ENCODE results near the gene FXYD2. TPM values are rescaled to one million over a fixed set of nuclear protein-coding genes. Genes with fewer than 3 reads are reported as not detected.

FXYD2 gene
- total RNA-seq, 1 donor from 2014 or later: 3.6 TPM

DNA sequence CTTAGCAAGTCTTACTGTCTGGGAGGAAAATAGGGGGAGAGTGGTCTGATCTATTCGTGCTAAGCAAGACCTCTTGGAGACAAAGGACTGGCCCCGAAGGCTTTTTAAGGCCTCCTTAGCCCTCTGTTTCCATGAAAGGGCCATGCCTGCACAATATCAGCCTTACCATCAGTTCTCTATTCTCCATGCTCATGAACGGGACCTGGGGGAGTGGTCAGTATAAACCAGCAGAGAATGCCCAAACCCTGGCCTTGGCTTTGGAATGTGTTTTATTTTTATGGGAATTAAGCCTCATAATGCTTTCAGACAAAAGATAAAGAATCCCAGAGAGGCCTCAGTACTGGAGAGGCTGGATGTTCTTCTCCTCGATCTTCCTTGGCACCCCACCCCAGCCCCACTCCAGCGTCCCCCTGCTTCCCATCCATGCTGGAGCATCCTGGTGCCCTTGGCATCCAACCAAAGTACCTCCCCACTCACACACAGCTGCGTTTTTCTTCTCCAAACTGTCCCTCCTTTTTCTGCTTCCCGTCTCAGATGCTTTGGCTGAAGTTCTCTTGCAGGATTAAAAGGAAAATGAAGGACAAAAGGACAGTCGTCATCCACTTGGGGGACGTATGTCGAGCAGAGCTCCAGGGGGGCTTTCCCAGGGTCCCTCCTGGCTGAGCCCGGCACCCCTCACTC is 33.3 kb upstream of the FXYD2 start:
- peak; percentile 65 for DNase-seq

DNA sequence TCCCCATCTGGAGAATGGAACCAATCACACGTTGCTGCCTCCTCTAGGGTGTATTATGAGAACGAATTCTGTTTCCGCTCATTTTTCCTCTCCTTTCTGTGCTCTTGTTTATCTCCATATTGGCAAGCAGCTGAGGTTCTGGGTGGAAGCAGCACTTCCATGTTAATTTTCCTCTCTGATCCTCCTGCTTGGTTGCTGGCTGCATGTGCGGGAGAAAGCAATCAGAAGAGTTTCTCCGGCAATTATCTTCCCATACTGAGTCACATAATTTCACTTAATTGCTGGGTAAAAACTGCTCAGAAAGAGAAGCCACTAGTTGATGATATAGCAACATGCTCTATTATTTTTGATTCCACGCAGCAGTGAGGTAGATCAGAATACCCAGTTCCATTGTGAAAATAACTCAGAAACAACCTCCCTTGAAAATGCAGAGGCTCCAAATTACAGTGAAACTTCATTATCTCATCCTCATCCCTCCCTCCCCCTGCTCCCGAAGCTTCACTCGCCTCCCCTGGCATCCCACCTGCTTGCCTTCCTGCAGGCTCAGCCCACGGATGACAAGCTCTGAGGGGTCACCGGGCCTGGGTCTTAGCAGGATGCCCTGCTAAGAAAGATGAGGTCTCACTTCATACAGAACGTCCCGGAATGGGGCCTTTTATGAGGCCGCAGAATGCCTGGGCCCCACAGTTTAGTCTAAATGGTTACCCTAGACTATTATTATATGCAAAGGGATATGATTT is 31.5 kb upstream of the FXYD2 start:
- no peak for DNase-seq

DNA sequence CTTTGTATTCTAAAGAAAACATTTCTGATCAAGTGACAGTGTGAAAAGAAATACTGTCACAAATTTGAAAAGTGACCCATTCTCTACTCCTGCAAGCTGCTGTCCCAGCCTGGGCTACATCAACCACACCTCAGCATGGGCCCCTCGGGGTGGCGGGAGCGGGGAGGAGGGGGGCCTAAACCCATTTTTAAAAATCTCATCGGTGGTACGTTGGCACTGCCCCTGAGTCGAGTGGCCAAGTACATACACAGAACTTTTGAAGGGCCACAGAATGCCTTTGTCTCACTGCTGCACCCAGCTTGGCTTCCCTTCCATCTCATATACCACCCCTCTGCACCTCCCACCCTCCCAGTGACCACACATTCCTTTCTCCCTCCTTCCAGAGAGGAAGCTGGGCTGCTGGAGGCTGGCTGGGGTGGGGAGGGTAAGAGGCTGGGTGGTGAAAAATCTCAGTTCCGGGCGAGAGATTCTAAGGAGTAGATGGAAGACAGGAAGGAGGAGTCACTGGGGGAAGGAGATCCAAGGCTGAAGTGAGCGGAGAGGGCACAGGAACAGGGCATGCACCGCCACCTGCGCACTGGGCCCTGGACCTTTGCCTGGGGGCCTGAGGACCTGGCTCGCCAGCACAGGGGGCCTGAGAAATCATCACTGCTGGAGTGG is 30.8 kb upstream of the FXYD2 start:
- no peak for DNase-seq

DNA sequence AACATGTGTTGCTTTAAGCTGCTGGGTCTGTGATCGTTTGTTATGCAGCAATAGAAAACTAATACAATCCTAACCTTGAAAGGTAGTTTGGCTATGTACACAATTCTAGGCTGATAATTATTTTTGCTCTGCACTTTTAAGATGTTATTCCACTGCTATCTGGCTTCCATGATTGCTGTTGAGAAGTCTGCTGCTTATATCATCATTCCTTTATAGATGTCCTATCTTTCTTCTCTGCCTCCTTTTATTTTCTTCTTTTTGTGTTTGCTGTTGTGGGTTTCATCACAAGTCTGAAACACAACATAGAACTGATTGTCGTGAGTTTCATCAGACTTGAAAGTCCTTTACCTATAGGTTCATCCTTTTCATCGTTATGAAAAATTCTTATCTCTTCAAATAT is 27.8 kb upstream of the FXYD2 start:
- no peak for DNase-seq

DNA sequence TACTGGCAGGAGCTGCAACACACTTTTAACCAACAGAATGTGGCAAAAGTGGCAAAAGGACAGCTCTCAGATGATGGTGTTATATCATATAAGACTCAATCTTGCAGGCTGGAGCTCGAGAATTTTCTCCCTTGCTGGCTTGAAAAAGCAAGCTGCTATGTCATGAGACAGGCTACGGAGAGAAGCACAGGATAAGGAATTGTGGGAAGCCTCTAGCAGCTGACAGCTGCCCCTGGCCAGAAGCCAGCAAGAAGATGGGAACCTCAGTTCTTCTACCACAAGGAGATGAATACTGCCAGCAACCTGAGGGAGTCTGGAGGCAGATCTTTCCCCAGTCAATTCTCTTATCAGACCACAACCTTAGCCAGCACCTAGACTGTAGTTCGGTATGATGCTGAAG is 27.3 kb upstream of the FXYD2 start:
- peak; percentile 63 for DNase-seq

- peak; percentile 66 for DNase-seq
Observed at GRCh38 chr11:117851106-117851505, 26.6 kb upstream of the FXYD2 start.

DNA sequence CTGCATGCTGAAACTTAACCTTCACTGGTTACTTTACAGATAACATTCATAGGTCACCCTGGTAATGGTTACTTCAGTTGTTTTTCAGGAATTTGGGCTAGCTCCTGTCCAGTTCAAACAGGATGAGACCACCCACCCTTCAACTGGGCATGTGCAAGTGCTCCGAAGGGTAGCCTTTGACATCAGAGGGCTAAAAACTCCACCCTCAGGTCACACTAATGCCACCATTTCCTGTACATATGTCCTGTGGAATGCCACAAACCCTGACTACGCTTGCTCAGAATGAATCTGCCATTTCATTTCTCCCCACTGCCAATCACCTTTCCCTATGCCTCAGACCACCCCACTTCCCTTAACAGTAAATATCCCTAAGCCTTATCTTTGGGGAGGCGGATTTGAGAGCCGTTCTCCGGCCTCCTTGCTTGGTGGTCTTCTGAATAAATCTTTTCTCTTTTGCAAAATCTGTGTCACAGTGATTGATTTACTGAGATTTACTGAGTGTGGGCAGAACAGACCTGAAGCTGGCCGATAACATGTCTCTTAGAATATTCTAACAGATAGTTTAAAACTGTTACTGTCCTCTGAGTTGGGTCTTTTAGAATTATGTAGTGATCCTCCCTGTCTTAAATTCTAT is 25.4 kb upstream of the FXYD2 start:
- DNase-seq: no peak

- peak; percentile 88 for DNase-seq
Observed at GRCh38 chr11:117843666-117844484, 19.3 kb upstream of the FXYD2 start.

DNA sequence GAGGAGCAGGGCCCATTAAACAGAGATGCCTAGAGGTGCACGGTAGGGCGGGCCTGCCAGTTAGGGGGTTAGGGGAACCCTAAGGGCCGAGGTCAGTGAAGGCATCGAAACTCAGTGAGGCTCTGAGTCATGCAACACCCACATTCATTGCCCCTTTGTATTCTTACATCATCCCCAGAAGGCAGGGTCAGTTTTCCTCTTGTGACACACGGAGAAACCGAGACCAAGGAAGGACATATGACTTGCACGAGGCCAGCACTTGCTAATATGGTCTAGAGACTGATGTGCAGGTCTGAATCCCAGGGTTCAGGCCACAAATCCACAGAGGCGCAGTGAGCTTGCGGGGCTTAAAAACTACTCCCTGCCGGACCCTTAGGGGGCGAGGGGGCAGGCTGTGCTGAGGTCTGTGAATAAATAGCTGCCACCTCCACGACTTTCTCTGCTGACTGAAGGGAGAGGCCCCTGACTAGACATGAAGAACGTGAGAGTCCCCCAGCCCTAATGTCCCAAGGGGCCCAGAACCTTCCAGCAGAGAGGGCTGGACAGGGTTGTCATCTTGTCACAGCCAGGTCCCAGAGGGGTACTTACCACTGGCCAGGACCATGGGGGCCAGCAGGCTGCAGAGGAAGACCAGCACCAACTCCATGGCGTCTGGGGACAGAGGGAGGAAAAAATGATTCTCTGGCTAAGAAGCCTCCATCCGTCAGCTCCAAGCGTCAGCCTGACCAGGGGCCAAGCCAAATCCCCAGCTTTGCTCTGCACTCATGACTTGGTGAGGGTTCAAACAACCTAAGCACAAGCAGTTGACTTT is 17.8 kb upstream of the FXYD2 start:
- no peak for DNase-seq

DNA sequence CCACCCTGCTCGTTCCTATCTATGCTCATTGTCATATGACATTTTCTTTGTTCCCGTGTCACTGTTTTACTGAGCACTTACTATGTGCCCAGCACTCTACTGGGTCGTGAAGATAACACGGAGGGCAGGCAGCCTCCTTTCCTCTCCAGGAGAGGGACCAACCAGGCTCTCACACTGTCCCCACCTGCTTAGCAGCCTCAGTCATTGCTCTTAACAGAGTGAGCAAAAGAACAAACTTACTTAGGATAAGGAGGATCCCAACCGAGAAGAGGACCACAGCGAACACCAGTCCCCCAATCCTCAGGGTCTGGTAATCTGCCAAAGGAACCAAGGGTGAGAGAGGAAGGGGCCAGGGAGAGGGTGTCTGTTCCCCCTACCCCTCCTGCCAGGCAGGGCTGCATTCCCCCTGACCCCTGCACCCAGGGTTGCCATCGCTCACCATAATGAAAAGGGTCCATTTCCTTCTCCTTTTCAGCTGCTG is 17.0 kb upstream of the FXYD2 start:
- no peak for DNase-seq

GRCh38 chr11:117840881-117841550 is 16.5 kb upstream of the FXYD2 start:
- DNase-seq: no peak

DNA sequence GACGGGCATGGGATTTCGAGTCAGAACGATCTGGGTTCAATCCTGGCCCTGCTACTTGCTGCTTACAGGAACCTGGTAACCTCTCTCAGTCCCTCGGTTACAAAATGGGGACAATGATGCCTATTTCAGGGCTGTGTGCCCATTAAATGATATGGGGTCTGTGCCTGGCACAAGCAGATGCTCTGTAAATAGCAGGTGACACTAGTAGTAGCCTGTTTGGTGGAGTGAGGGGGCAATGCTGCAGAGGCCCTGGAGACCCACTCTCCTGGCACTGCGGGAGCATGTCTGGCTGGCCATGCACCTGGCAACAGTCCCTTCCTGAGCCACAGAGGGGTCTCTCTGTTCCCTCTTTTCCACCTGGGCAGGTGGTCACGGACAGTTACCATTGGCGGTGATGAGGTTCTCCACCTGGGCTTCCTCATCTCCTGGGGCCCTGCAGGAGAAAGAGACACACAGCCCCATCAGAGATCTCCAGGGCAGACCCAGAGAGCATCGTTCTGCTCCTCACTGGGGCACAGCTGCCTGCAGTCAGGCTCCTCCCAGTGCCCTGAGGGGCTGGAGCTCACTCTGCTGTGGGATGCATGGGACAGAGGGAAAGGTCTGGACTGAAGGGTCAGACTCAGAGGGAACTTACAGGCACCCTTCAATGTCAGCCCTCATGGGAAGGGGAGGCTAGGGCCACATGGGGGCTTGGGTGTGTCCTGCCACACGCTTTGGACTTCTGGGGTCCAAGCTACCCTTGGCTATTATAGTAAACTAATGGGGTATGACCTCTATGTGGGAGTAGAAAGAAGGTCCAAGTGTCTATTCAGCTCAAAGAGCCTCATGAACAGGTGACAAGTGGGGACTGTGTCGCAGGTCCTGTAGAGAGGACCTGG is 15.6 kb upstream of the FXYD2 start:
- DNase-seq: no peak

DNA sequence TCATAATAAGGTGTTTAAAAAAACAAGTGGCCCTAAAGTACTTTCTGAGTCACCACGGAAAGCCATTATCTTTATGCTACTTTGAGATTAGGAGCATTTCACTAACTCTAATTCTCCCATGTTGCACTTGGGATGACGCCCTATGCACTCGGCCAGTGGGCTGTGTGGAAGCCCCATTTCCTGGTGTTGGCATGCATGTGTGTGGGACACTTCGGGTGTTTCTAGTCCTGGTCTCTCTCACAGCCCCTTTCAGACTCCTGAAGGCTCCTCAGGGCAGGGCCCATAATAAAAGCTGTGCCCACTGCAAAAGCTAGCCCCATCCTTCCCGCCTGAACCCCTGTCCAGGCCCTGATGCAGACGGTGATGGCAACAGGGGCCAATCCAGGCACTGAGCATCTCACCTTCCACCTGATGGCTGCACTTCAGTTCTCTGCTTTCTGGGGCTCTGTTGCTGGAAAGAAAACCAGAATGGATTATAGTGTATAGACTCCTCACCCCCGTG is 14.9 kb upstream of the FXYD2 start:
- DNase-seq: no peak

DNA sequence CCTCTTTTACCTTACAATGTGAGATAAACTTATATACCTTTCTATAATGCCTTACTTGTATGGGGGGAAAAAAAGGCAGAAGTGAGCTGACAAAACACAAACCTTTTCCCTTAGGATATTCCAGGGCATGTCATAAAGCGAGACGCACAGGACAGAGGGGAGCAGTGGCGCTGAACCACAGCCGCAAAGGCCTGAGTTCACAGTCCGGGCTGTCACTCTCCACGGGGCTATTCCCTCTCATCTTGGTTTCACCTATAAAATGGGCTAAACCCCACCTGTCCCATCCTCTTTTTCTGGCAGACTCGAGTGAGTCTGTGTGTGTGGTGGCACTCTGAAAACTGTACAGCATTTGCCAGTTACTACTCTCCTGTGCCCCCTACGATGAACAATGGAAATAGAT is 14.4 kb upstream of the FXYD2 start:
- DNase-seq: no peak

DNA sequence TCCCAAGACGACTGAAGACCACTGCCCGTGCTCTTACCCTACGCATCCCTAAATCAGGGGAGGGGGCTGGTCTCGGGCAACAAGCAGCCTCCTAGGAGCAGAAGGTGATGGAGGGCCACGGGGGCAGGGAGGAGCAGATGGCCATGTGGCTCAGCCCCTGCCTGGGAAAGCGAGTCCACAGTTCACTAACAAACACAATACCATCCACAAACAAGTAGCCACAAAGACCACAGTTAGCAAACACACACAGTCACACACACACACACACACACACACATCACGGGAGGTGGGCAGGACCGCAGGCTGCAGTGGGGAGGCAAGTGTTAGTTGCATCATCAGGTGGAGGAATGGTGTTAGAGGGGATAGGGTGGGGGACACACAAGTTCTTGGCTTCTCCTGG is 13.2 kb upstream of the FXYD2 start:
- no peak for DNase-seq

GRCh38 chr11:117837070-117837776 is 12.7 kb upstream of the FXYD2 start:
- no peak for DNase-seq

- DNase-seq: no peak
Observed at GRCh38 chr11:117836077-117836960, 11.8 kb upstream of the FXYD2 start.
